ENCODE data around the gene GNAQ.
A peak's percentile ranks its signal among the peaks of the same experiment; 100 is the strongest.
"Not testable (repeated sequence)": the region's sequence is repeated elsewhere in the genome, so short reads cannot be mapped to it uniquely, and the experiment has no call there.

Gene GNAQ

DNA sequence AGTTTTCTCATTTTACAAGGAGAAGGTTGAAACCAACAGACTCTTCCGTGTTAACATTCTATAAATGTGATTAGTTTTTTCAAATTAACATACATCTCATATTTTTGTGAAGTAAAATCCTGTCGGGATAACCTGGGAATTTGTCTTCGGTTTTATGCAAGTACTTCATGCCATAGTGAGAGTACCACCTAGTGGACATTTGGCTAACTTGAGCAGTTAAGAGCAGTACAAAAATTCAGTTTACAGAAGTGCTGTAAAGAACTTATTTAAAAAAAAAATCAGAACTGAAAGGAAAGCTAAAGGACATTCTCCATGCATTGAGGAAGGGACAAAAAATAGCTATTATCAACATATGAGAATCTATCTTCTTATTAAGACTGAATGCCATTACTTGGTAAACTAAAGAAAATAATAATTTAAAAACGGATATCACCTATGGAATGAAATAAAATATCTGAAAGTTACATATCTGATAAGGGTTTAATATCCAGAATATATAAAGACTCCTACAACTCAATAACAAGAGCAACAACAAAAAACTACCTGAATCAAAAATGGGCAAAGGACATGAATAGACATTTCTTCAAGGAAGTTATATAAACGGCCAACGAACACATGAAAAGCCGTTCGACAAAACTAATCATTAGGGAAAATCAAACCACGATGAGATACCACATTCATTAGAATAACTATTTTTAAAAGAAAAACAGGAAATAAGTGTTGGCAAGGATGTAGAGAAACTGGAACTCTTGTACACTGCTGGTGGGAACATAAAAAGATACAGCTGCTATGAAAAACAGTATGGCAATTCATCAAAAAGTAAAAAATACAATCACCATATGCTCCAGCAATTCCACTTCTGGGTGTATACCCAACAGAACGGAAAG, 266.5 kb downstream of the GNAQ start:
- DNase-seq (ENCODE audit: low read depth in 2 of 2) = peak; percentile 84 to 85
- H3K4me3 ChIP-seq (replicated peaks in 1 of 2; ENCODE audit: low read depth in 2 of 2, low read length in 2 of 2) = no peak overlapping the region
- TF ChIP-seq, protein P1, sequence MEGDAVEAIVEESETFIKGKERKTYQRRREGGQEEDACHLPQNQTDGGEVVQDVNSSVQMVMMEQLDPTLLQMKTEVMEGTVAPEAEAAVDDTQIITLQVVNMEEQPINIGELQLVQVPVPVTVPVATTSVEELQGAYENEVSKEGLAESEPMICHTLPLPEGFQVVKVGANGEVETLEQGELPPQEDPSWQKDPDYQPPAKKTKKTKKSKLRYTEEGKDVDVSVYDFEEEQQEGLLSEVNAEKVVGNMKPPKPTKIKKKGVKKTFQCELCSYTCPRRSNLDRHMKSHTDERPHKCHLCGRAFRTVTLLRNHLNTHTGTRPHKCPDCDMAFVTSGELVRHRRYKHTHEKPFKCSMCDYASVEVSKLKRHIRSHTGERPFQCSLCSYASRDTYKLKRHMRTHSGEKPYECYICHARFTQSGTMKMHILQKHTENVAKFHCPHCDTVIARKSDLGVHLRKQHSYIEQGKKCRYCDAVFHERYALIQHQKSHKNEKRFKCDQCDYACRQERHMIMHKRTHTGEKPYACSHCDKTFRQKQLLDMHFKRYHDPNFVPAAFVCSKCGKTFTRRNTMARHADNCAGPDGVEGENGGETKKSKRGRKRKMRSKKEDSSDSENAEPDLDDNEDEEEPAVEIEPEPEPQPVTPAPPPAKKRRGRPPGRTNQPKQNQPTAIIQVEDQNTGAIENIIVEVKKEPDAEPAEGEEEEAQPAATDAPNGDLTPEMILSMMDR (IDR thresholded peaks at IDR 0.05; ENCODE audit: low read depth, low read length) = peak; percentile 70

DNA sequence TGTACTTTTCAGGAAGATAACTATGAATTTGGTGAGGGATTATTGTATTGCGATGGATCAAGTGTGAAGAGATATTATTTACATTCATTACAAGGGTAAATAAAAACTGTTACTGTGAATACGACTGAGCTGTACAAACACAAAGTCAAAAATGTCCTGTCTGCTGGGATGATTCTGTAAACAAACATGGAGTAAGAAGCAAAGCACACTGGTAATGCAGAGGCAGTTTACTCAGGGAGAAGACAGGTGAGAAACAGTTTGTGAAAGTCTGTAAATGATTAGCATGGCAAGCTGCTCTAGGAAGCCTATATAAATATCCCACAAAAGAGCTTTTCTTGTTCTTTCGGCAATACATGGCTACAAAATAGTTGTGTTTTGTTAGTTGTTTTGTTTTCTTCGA, 268.0 kb downstream of the GNAQ start:
- no peak overlapping the region for H3K4me3 ChIP-seq (replicated peaks in 1 of 2; ENCODE audit: low read depth in 2 of 2, low read length in 2 of 2)
- TF ChIP-seq, protein P1 (IDR thresholded peaks at IDR 0.05; ENCODE audit: low read depth, low read length) = no peak
- no peak for DNase-seq (ENCODE audit: low read depth in 2 of 2)

GRCh38 chr9:77760919-77761318, 270.7 kb downstream of the GNAQ start:
- DNase-seq (ENCODE audit: low read depth in 2 of 2); H3K4me3 ChIP-seq (replicated peaks in 1 of 2; ENCODE audit: low read depth in 2 of 2, low read length in 2 of 2): not testable (repeated sequence)

DNA sequence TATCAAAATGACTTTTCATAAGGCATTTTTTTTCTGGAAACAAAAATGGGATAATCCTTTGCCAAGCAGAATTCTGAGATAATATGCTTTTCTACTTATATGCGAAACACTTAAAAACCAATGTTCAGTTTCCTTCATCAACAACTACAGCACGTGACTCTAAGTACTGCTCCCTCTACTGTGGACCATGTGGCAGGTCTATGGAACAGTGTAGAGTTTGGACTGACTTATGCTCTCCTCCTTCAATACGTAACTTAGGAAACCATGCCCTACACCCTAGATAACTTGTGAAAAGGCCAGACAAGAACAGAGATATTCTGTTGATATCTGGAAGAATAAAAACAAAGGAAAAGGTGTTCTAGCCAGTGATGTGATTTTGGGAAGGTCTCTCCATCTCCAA, 272.2 kb downstream of the GNAQ start:
- no peak for DNase-seq (ENCODE audit: low read depth in 2 of 2)
- TF ChIP-seq, protein P1 (IDR thresholded peaks at IDR 0.05; ENCODE audit: low read depth, low read length) = no peak

GRCh38 chr9:77756449-77756848, 275.2 kb downstream of the GNAQ start:
- H3K4me3 ChIP-seq (replicated peaks in 1 of 2; ENCODE audit: low read depth in 2 of 2, low read length in 2 of 2) = no peak overlapping the region
- TF ChIP-seq, protein P1 (IDR thresholded peaks at IDR 0.05; ENCODE audit: low read depth, low read length) = no peak

More for the DNA sequence above, 272.2 kb downstream of the GNAQ start:
- no peak overlapping the region for H3K4me3 ChIP-seq (replicated peaks in 1 of 2; ENCODE audit: low read depth in 2 of 2, low read length in 2 of 2)

GRCh38 chr9:77753180-77753579, 278.4 kb downstream of the GNAQ start:
- DNase-seq (ENCODE audit: low read depth in 2 of 2) = no peak
- H3K4me3 ChIP-seq (replicated peaks in 1 of 2; ENCODE audit: low read depth in 2 of 2, low read length in 2 of 2) = no peak overlapping the region
- TF ChIP-seq, protein P1 (IDR thresholded peaks at IDR 0.05; ENCODE audit: low read depth, low read length) = no peak

More at GRCh38 chr9:77756449-77756848, 275.2 kb downstream of the GNAQ start:
- peak; percentile 23 to 26 for DNase-seq (ENCODE audit: low read depth in 2 of 2)

DNA sequence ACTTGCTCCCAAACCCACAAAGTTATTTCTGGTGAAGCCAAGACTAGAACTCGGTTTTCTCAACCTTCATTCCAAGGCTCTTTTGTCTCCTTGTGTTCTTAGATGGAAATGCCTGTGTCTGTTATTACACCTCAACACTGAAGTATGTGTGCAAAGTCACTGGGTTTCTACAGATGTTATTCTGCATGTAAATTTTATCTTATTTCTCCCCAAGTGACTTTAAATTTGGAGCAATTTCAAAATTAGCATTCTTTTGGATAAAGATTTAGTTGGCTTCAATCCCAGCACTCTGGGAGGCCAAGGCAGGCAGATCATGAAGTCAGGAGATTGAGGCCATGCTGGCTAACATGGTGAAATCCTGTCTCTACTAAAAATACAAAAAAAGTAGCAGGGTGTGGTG, 279.1 kb downstream of the GNAQ start:
- no peak overlapping the region for H3K4me3 ChIP-seq (replicated peaks in 1 of 2; ENCODE audit: low read depth in 2 of 2, low read length in 2 of 2)
- peak; percentile 95 to 96 for DNase-seq (ENCODE audit: low read depth in 2 of 2)
- TF ChIP-seq, protein P1 (IDR thresholded peaks at IDR 0.05; ENCODE audit: low read depth, low read length) = peak; percentile 29
